Neural cell (in vitro differentiated cells): Measurements from ENCODE around the gene DHFR2.

ENCODE experiments used
- SMC3 ChIP-seq: fragments of 450-650 bp; conservative IDR thresholded peaks from 2 replicates; pipeline ENCODE4 v1.6.1; 2014; ENCODE audit warnings: antibody characterized with exemption, mild to moderate bottlenecking, moderate library complexity; ENCODE audit not compliant: poor library complexity
- TAF1 ChIP-seq: IDR thresholded peaks from 2 replicates; pipeline ENCODE4 v1.6.1; 2012; ENCODE audit warnings: low read depth
- TF ChIP-seq, protein P1 (sequence below): fragments of 450-650 bp; IDR thresholded peaks from 2 replicates; pipeline ENCODE4 v1.5.1; 2014; ENCODE audit warnings: antibody characterized with exemption, mild to moderate bottlenecking, moderate library complexity; ENCODE audit not compliant: poor library complexity, severe bottlenecking

DNA sequence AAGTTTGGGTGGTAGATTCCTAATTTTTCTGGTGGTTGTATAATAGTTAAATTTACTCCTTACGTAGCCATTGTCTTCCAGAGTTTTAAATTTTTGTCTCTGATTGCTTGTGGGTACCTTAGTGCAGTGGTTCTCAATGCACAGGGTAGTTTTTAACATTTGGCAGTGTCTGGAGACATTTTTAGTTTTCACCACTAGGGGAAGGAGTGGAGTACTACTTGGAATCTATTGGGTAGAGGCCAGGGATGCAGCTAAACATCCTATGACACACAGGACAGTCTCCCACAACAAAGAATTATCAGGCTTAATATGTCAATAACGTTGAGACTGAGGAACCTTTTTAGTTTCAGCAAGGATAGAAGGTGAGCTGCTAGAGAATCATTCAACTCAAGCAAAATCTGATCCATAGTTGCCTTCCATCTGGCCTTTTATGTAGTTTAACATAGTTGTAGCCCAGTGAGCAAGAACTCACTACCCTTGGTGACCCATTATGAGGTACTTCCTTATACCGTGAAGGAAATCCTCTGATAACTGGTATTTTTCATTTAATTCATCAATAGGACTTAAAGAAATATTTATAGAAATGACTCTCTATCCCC is 25.7 kb downstream of the DHFR2 start:
- TF ChIP-seq, protein P1, sequence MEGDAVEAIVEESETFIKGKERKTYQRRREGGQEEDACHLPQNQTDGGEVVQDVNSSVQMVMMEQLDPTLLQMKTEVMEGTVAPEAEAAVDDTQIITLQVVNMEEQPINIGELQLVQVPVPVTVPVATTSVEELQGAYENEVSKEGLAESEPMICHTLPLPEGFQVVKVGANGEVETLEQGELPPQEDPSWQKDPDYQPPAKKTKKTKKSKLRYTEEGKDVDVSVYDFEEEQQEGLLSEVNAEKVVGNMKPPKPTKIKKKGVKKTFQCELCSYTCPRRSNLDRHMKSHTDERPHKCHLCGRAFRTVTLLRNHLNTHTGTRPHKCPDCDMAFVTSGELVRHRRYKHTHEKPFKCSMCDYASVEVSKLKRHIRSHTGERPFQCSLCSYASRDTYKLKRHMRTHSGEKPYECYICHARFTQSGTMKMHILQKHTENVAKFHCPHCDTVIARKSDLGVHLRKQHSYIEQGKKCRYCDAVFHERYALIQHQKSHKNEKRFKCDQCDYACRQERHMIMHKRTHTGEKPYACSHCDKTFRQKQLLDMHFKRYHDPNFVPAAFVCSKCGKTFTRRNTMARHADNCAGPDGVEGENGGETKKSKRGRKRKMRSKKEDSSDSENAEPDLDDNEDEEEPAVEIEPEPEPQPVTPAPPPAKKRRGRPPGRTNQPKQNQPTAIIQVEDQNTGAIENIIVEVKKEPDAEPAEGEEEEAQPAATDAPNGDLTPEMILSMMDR = no peak
- TF ChIP-seq TAF1 (no peak), SMC3 (no peak)
